ENCODE data around the gene CMTM3. TPM values are rescaled to one million over a fixed set of nuclear protein-coding genes. Genes with fewer than 3 reads are reported as not detected.
"Not testable (repeated sequence)": the region's sequence is repeated elsewhere in the genome, so short reads cannot be mapped to it uniquely, and the experiment has no call there.

The CMTM3 gene
- total RNA-seq, 2 donors from 2014 or later, result 3.4 to 6.7 TPM

- intact Hi-C loops (cut with DNase I, micrococcal nuclease), result no loop called here
- DNase-seq (no peak), ATAC-seq (no peak)
Measured at GRCh38 chr16:66623755-66624154, 19.3 kb downstream of the CMTM3 start.

- ATAC-seq; DNase-seq; intact Hi-C loops (cut with DNase I, micrococcal nuclease): not testable (repeated sequence)
Measured at GRCh38 chr16:66627611-66628378, 23.3 kb downstream of the CMTM3 start.

- intact Hi-C loops (cut with DNase I, micrococcal nuclease), result no loop called here
- no peak for DNase-seq
- ATAC-seq, result no peak
Measured at GRCh38 chr16:66629856-66630255, 25.4 kb downstream of the CMTM3 start.

GRCh38 chr16:66630561-66631260 is 26.2 kb downstream of the CMTM3 start:
- ATAC-seq; DNase-seq; intact Hi-C loops (cut with DNase I, micrococcal nuclease): not testable (repeated sequence)

GRCh38 chr16:66631558-66631957 is 27.1 kb downstream of the CMTM3 start:
- intact Hi-C loops (cut with DNase I, micrococcal nuclease); ATAC-seq: not testable (repeated sequence)

GRCh38 chr16:66634527-66635196 is 30.2 kb downstream of the CMTM3 start:
- intact Hi-C loops (cut with DNase I, micrococcal nuclease), result no loop called here
- ATAC-seq (no peak), DNase-seq (no peak)

More at GRCh38 chr16:66631558-66631957, 27.1 kb downstream of the CMTM3 start:
- not testable (repeated sequence) for DNase-seq

GRCh38 chr16:66635406-66635805 is 30.9 kb downstream of the CMTM3 start:
- DNase-seq (no peak), ATAC-seq (no peak)
- intact Hi-C loops (cut with DNase I, micrococcal nuclease), result no loop called here

- intact Hi-C loops (cut with DNase I, micrococcal nuclease), result no loop called here
- ATAC-seq, result no peak
Measured at GRCh38 chr16:66636199-66636598, 31.7 kb downstream of the CMTM3 start.

GRCh38 chr16:66637806-66638205 is 33.3 kb downstream of the CMTM3 start:
- no peak for ATAC-seq
- DNase-seq, result no peak
- intact Hi-C loops (cut with DNase I, micrococcal nuclease), result no loop called here

More at GRCh38 chr16:66636199-66636598, 31.7 kb downstream of the CMTM3 start:
- no peak for DNase-seq

- intact Hi-C loops (cut with DNase I, micrococcal nuclease), result no loop called here
- ATAC-seq, result no peak
- no peak for DNase-seq
Measured at GRCh38 chr16:66639091-66639885, 34.8 kb downstream of the CMTM3 start.

GRCh38 chr16:66640724-66641314 is 36.3 kb downstream of the CMTM3 start:
- no peak for ATAC-seq
- DNase-seq, result no peak
- intact Hi-C loops (cut with DNase I, micrococcal nuclease), result no loop called here

GRCh38 chr16:66641387-66641786 is 36.9 kb downstream of the CMTM3 start:
- intact Hi-C loops (cut with DNase I, micrococcal nuclease), result no loop called here
- DNase-seq (no peak), ATAC-seq (no peak)

GRCh38 chr16:66647866-66648265 is 43.4 kb downstream of the CMTM3 start:
- no peak for DNase-seq
- intact Hi-C loops (cut with DNase I, micrococcal nuclease), result no loop called here
- ATAC-seq, result no peak

GRCh38 chr16:66649167-66649566 is 44.7 kb downstream of the CMTM3 start:
- ATAC-seq, result no peak

GRCh38 chr16:66649636-66650205 is 45.2 kb downstream of the CMTM3 start:
- DNase-seq (peak in 1 of 2 donors; percentile 64), ATAC-seq (peak; percentile 87)
- intact Hi-C loops (cut with DNase I, micrococcal nuclease), result loop anchor here in 1 of 2 donors (10.0 kb wide), 1 partner anchor 85 kb away; no protein-coding TSS in a partner anchor

More at GRCh38 chr16:66649167-66649566, 44.7 kb downstream of the CMTM3 start:
- no peak for DNase-seq
- intact Hi-C loops (cut with DNase I, micrococcal nuclease), result no loop called here

- ATAC-seq (peak; percentile 81), DNase-seq (peak; percentile 74 to 85)
- intact Hi-C loops (cut with DNase I, micrococcal nuclease), result loop anchor here in 1 of 2 donors (10.0 kb wide), 1 partner anchor 84 kb away; no protein-coding TSS in a partner anchor
Measured at GRCh38 chr16:66650707-66651473, 46.4 kb downstream of the CMTM3 start.

- ATAC-seq (no peak), DNase-seq (no peak)
- intact Hi-C loops (cut with DNase I, micrococcal nuclease), result loop anchor here in 1 of 2 donors (10.0 kb wide), 1 partner anchor 83 kb away; no protein-coding TSS in a partner anchor
Measured at GRCh38 chr16:66651474-66651765, 46.9 kb downstream of the CMTM3 start.

Data from left colon (tissue), 2 donors.